ENCODE results near the gene MBNL1.

DNA sequence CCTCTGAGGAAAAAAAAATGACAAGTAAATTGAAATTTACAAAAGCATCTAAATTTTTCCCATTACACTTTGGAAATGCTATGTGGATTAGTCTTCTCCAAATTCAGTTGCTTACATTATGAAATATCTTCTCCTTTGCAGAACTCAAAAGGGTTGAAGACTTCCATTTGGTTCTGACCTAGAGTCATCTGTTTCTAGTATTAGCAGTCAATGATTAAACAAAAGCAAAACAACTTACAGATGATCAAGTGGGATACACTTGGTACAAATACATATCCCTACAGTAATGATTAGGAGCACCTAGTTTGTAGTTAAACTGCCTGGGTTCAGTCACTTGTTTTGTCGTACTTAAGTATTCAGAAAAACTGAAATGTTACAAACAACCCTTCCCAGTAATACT lies 136.2 kb downstream of the MBNL1 start:
- TF ChIP-seq TRIM22 (IDR thresholded peaks at IDR 0.05) = no peak
- TF ChIP-seq, protein P1, sequence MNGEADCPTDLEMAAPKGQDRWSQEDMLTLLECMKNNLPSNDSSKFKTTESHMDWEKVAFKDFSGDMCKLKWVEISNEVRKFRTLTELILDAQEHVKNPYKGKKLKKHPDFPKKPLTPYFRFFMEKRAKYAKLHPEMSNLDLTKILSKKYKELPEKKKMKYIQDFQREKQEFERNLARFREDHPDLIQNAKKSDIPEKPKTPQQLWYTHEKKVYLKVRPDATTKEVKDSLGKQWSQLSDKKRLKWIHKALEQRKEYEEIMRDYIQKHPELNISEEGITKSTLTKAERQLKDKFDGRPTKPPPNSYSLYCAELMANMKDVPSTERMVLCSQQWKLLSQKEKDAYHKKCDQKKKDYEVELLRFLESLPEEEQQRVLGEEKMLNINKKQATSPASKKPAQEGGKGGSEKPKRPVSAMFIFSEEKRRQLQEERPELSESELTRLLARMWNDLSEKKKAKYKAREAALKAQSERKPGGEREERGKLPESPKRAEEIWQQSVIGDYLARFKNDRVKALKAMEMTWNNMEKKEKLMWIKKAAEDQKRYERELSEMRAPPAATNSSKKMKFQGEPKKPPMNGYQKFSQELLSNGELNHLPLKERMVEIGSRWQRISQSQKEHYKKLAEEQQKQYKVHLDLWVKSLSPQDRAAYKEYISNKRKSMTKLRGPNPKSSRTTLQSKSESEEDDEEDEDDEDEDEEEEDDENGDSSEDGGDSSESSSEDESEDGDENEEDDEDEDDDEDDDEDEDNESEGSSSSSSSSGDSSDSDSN (CRISPR knock-in tag; IDR thresholded peaks at IDR 0.05) = no peak
- TF ChIP-seq CHD2 (IDR thresholded peaks at IDR 0.05; ENCODE audit: low read depth, low read length) = no peak
- no peak for TF ChIP-seq MYNN (CRISPR knock-in tag; IDR thresholded peaks at IDR 0.05; ENCODE audit: low read depth)
- no peak for TF ChIP-seq ZNF274 (CRISPR knock-in tag; IDR thresholded peaks at IDR 0.05)
- TF ChIP-seq, protein P2, sequence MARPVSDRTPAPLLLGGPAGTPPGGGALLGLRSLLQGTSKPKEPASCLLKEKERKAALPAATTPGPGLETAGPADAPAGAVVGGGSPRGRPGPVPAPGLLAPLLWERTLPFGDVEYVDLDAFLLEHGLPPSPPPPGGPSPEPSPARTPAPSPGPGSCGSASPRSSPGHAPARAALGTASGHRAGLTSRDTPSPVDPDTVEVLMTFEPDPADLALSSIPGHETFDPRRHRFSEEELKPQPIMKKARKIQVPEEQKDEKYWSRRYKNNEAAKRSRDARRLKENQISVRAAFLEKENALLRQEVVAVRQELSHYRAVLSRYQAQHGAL (CRISPR knock-in tag; IDR thresholded peaks at IDR 0.05; ENCODE audit: not compliant biosample characterization) = no peak
- TF ChIP-seq, protein P3, sequence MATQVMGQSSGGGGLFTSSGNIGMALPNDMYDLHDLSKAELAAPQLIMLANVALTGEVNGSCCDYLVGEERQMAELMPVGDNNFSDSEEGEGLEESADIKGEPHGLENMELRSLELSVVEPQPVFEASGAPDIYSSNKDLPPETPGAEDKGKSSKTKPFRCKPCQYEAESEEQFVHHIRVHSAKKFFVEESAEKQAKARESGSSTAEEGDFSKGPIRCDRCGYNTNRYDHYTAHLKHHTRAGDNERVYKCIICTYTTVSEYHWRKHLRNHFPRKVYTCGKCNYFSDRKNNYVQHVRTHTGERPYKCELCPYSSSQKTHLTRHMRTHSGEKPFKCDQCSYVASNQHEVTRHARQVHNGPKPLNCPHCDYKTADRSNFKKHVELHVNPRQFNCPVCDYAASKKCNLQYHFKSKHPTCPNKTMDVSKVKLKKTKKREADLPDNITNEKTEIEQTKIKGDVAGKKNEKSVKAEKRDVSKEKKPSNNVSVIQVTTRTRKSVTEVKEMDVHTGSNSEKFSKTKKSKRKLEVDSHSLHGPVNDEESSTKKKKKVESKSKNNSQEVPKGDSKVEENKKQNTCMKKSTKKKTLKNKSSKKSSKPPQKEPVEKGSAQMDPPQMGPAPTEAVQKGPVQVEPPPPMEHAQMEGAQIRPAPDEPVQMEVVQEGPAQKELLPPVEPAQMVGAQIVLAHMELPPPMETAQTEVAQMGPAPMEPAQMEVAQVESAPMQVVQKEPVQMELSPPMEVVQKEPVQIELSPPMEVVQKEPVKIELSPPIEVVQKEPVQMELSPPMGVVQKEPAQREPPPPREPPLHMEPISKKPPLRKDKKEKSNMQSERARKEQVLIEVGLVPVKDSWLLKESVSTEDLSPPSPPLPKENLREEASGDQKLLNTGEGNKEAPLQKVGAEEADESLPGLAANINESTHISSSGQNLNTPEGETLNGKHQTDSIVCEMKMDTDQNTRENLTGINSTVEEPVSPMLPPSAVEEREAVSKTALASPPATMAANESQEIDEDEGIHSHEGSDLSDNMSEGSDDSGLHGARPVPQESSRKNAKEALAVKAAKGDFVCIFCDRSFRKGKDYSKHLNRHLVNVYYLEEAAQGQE (IDR thresholded peaks at IDR 0.05; ENCODE audit: borderline replicate concordance in 1 of 2, low read depth in 1 of 2, low read length in 2 of 2) = no peak
